NT2/D1 (cell line): ENCODE results near the gene FGD5.
A peak's percentile ranks its signal among the peaks of the same experiment; 100 is the strongest.

ENCODE experiments used
- DNase-seq: peaks from one replicate; pipeline ENCODE4 v3.0.0-alpha.2; 2011; ENCODE audit warnings: low read depth, low spot score
- H3K27me3 ChIP-seq: 2 replicates; pipeline ENCODE4 v1.6.0; 2011; ENCODE audit warnings: mild to moderate bottlenecking; ENCODE audit not compliant: insufficient read length, insufficient read depth
- H3K36me3 ChIP-seq: 2 replicates; pipeline ENCODE4 v1.6.1; 2011; ENCODE audit warnings: mild to moderate bottlenecking, low read length, mixed read lengths; ENCODE audit not compliant: insufficient read depth, insufficient read length
- H3K4me1 ChIP-seq: 2 replicates; pipeline ENCODE4 v1.5.1; 2011; ENCODE audit not compliant: insufficient read depth, insufficient read length
- H3K4me3 ChIP-seq: 2 replicates; pipeline ENCODE4 v1.5.1; 2011; ENCODE audit warnings: low read depth; ENCODE audit not compliant: insufficient read length
- H3K9ac ChIP-seq: 2 replicates; pipeline ENCODE4 v1.6.0; 2011; ENCODE audit warnings: low read depth; ENCODE audit not compliant: insufficient read length
- H3K9me3 ChIP-seq: 2 replicates; pipeline ENCODE4 v1.5.1; 2011; ENCODE audit warnings: mild to moderate bottlenecking, low read length; ENCODE audit not compliant: insufficient read depth
- SUZ12 ChIP-seq: IDR thresholded peaks from 2 replicates; pipeline ENCODE4 v1.6.1; 2011; ENCODE audit not compliant: insufficient read length, insufficient read depth; ENCODE audit errors: extremely low read depth
- YY1 ChIP-seq: IDR thresholded peaks from 2 replicates; pipeline ENCODE4 v1.6.1; 2011; ENCODE audit not compliant: insufficient read length, insufficient read depth
- ZNF274 ChIP-seq: IDR thresholded peaks from 2 replicates; pipeline ENCODE4 v1.6.1; 2011; ENCODE audit warnings: mild to moderate bottlenecking, low read depth, low read length

Gene FGD5

DNA sequence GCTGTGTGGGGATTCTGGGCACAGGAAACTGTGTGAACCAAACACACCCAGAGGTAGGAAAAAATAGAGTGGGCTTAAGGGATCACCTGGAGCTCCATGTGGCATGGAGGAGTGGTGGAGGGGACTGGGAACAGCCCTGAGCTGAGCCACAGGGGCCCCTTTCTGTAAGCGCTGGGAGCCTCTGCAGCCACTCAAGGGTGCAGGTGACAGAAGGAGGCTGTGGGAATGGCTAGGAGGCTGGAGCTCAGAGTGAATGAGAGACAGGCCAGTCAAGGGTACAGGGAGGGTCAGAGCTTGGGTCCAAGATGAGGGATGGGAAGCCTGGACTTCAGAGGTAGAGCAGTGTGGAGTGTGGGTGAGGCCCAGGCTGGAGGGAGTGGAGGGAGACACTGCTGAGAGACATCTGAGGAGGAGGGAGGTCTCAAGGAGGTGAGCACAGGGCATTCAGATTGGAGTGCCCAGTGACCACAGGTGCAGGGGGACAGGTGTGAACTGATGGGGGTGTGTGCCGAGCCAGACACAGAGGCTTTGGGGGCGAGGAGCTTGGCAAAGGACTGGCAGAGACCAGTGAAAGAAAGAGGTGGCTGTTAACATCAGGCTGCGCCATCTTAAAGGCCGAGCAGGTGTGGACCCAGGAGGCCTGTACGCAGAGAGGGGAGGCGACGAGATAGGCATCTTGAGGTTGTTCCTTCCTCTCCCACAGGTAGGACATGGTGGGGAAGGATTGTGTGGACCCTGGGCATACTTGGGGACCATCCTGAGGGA is 56.8 kb downstream of the FGD5 start:
- no peak for DNase-seq
- no peaks in the 10 kb centered on the region for H3K27me3 ChIP-seq
- H3K4me1 ChIP-seq, result peaks cover 7% of the 10 kb centered on the region
- no peak for TF ChIP-seq YY1
- TF ChIP-seq SUZ12, result no peak
- no peak for TF ChIP-seq ZNF274
- no peak overlapping the region for H3K4me3 ChIP-seq
- H3K9me3 ChIP-seq, result no peaks in the 10 kb centered on the region
- H3K36me3 ChIP-seq, result peaks cover 2% of the 10 kb centered on the region
- H3K9ac ChIP-seq, result no peak overlapping the region

DNA sequence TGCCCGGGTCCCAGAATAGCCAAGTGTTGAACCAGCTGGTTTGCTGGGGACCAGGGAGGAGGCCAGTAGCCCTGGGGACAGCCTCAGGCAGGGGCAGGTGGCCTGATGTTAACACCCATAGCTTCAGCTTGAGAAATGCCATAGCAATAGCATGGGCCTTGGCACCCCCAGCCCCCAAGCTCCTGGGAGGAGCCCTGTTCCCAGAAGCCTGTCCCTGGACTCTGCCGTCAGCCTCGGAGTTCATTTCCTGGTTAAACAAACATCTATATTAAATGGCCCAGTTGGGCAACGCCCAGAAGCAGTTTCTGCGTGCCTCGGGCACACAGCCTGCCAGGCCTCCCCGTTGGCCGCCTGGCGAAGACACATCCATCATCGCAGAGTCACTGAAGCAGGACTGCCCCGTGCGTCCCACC is 58.2 kb downstream of the FGD5 start:
- Histone ChIP-seq H3K27me3 (no peaks in the 10 kb centered on the region), H3K36me3 (peaks cover 2% of the 10 kb centered on the region), H3K9ac (no peak overlapping the region), H3K4me3 (no peak overlapping the region), H3K9me3 (no peaks in the 10 kb centered on the region), H3K4me1 (peaks cover 9% of the 10 kb centered on the region)
- DNase-seq, result no peak
- no peak for TF ChIP-seq YY1
- TF ChIP-seq SUZ12, result no peak

DNA sequence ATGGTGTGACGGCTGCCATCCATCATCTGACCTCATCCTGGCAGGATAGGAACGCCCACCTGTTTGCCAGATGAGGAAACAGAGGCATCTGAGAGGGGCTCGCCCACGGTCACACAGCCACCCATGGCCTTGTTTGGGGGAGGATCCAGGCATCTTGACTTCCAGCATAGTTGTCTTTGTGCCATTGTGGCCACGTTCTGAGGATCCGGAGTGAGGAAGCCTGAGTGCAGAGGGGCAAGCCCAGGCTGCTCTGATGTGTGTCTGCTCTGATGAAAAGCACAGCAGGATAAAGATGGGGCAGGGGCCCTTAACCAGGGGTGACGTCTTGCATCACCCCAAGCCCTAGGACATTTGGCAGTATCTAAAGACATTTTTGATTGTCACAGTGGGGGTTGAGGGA is 58.7 kb downstream of the FGD5 start:
- TF ChIP-seq YY1 (no peak), ZNF274 (no peak), SUZ12 (no peak)
- no peaks in the 10 kb centered on the region for H3K27me3 ChIP-seq
- peaks cover 9% of the 10 kb centered on the region for H3K4me1 ChIP-seq
- no peak overlapping the region for H3K9ac ChIP-seq
- no peaks in the 10 kb centered on the region for H3K9me3 ChIP-seq
- H3K4me3 ChIP-seq, result no peak overlapping the region
- H3K36me3 ChIP-seq, result peaks cover 2% of the 10 kb centered on the region
- no peak for DNase-seq

DNA sequence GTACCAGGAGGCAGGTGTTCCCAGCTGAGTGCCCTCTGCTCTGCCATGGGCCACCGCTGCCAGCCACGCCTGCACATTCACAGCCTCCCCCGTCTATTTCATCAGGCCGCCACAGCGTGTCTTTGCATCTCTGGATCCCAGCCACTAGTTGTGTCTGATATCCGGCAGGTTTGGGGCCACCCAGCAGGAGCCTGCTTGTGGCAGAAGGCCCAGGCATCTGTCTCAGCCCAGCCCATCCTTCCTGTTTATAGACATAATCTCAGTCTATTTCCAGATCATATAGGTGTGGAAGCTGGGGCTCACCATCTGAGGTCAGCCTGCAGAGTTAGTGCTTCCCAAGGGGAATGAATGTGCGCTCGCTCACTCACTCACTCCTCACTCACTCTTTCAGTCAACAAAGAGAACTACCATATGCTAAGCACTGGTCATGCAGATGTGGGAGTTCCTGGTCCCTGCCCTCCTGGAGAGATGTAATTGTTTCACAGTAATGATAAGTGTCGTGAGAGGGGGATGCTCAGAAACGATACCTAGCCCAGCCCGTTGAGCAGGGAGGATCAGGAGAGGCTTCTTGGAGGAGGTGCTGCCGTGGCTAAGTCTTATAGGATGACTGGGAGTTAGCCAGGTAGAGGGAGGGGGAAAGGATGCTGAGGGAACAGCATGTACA is 60.6 kb downstream of the FGD5 start:
- Histone ChIP-seq H3K36me3 (peaks cover 9% of the 10 kb centered on the region), H3K9me3 (no peaks in the 10 kb centered on the region), H3K27me3 (no peaks in the 10 kb centered on the region), H3K9ac (no peak overlapping the region), H3K4me3 (no peak overlapping the region), H3K4me1 (peaks cover 9% of the 10 kb centered on the region)
- peak; percentile 55 for DNase-seq
- TF ChIP-seq YY1, result no peak
- TF ChIP-seq ZNF274, result no peak
- no peak for TF ChIP-seq SUZ12

DNA sequence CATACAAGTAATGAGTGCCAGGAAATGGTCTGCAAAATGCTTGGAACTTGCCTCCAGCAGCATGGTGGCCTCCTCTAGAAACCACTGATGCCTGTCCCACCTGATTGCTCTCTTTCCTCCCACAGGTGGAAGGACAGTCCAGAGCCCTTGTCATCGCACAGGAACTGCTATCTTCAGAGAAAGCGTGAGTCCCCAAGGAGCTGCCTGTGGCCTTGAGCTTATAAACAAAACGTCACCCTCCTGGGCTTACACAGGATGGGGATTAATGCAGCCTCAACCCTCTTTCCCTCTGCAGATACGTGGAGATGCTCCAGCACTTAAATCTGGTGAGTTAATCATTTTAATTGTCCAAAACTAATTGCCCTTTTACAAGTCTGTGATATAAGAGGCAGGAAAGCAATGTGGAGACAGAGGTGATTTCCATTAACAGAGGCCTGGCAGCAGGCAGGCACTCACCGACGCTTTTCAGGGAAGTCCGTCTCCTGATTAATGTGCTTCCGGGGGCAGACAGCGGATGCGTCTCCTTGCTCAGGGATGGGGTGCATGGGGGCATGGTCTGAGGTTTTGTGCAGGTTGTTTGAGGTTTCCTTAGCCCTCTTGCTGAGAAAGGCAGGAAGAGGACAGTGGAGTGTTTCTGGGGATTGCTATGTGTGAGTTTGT is 61.8 kb downstream of the FGD5 start:
- Histone ChIP-seq H3K27me3 (no peaks in the 10 kb centered on the region), H3K4me1 (peaks cover 9% of the 10 kb centered on the region), H3K36me3 (peaks cover 9% of the 10 kb centered on the region), H3K9me3 (no peaks in the 10 kb centered on the region), H3K4me3 (no peak overlapping the region), H3K9ac (no peak overlapping the region)
- DNase-seq, result no peak
- TF ChIP-seq SUZ12 (no peak), ZNF274 (no peak), YY1 (no peak)

DNA sequence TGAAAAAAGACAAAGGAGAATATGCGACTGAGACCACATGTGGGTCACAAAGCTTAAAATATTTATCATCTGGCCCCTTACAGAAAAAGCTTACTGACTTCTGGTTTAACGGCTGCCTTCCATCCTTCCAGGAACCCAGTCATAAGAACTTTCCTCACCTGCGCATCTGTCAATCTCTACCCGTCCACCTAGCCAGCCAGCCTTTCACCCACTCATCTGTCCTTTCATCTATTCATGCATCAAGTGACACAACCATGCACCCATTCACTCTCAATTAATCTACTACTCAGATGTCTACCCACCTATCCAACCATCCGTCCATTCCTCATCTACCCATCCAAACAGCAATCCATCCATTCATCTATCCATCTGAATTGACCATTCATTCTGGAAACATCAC is 64.5 kb downstream of the FGD5 start:
- no peak for DNase-seq
- H3K27me3 ChIP-seq, result no peaks in the 10 kb centered on the region
- H3K9ac ChIP-seq, result no peak overlapping the region
- H3K4me3 ChIP-seq, result no peak overlapping the region
- H3K9me3 ChIP-seq, result no peaks in the 10 kb centered on the region
- no peak for TF ChIP-seq YY1
- no peak for TF ChIP-seq ZNF274
- TF ChIP-seq SUZ12, result no peak
- H3K4me1 ChIP-seq, result peaks cover 12% of the 10 kb centered on the region
- H3K36me3 ChIP-seq, result peaks cover 7% of the 10 kb centered on the region

DNA sequence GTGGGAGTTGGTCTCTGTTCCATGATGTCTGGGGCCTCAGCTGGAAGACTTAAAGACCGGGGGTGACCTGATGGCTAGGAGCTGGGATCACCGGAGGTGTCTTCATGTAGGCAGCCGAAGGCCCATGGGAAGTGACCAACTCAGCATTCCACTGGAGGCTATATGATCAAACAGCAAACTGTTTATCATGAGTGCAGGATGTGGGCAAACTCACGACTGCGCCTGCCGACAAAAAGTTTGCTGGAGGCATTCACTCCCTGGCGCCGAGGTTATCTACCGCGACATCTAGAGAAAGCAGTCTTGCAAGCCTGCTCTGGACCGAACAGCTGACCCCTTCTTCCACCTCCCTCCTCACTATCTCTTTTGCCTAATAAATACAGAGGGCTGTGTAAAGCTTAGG is 65.9 kb downstream of the FGD5 start:
- DNase-seq, result no peak
- TF ChIP-seq ZNF274 (no peak), SUZ12 (no peak), YY1 (no peak)
- peaks cover 7% of the 10 kb centered on the region for H3K36me3 ChIP-seq
- H3K9ac ChIP-seq, result no peak overlapping the region
- H3K4me1 ChIP-seq, result peaks cover 5% of the 10 kb centered on the region
- no peaks in the 10 kb centered on the region for H3K9me3 ChIP-seq
- H3K4me3 ChIP-seq, result no peak overlapping the region
- no peaks in the 10 kb centered on the region for H3K27me3 ChIP-seq
